SK-N-SH treated with all-trans-retinoic acid at 6 μM for 48 hours (cell line): ENCODE results near the gene PEPD.
"Not testable (repeated sequence)": the region's sequence is repeated elsewhere in the genome, so short reads cannot be mapped to it uniquely, and the experiment has no call there.

Source experiments
- ATAC-seq: fragments of 200-7000 bp; cut with Tn5 transposase; 3 replicates; pipeline ENCODE4 v1.9.1; 2020; ENCODE audit warnings: mild to moderate bottlenecking, moderate library complexity
- ARNTL ChIP-seq: fragments of 450-650 bp; formaldehyde crosslinking; IDR thresholded peaks from 2 replicates; pipeline ENCODE4 v1.5.0; 2020; ENCODE audit warnings: low read depth, mild to moderate bottlenecking, moderate library complexity, borderline replicate concordance
- BACH2 ChIP-seq: fragments of 250-450 bp; sonication (Bioruptor Pico); IDR thresholded peaks from 2 replicates; pipeline ENCODE4 v1.9.0; 2021; ENCODE audit warnings: mild to moderate bottlenecking, borderline replicate concordance
- CREB5 ChIP-seq: fragments of 250-450 bp; sonication (Bioruptor Pico); IDR thresholded peaks from 2 replicates; pipeline ENCODE4 v1.5.1; 2020; ENCODE audit warnings: low read depth, mild to moderate bottlenecking, moderate library complexity
- CSDC2 ChIP-seq: fragments of 250-450 bp; sonication (Bioruptor Pico); IDR thresholded peaks from 2 replicates; pipeline ENCODE4 v1.5.0; 2020; ENCODE audit warnings: mild to moderate bottlenecking, moderate library complexity
- ESRRG ChIP-seq: fragments of 250-450 bp; sonication (Bioruptor Pico); IDR thresholded peaks from 2 replicates; pipeline ENCODE4 v1.6.1; 2021; ENCODE audit warnings: mild to moderate bottlenecking
- GLIS3 ChIP-seq: fragments of 250-450 bp; sonication (Bioruptor Pico); IDR thresholded peaks from 2 replicates; pipeline ENCODE4 v1.5.0; 2020; ENCODE audit warnings: mild to moderate bottlenecking, moderate library complexity
- ISL1 ChIP-seq: fragments of 250-450 bp; sonication (Bioruptor Pico); IDR thresholded peaks from 2 replicates; pipeline ENCODE4 v2.1.2; 2022; ENCODE audit warnings: mild to moderate bottlenecking, moderate library complexity
- OSR1 ChIP-seq: fragments of 250-450 bp; sonication (Bioruptor Pico); IDR thresholded peaks from 2 replicates; pipeline ENCODE4 v1.8.0; 2022; ENCODE audit warnings: moderate library complexity, mild to moderate bottlenecking, inconsistent platforms
- PATZ1 ChIP-seq: fragments of 250-450 bp; sonication (Bioruptor Pico); IDR thresholded peaks from 2 replicates; pipeline ENCODE4 v1.8.0; 2020; ENCODE audit warnings: mild to moderate bottlenecking, moderate library complexity, borderline replicate concordance
- PPARA ChIP-seq: fragments of 250-450 bp; sonication (Bioruptor Pico); IDR thresholded peaks from 2 replicates; pipeline ENCODE4 v1.5.0; 2020; ENCODE audit warnings: mild to moderate bottlenecking, borderline replicate concordance
- RARB ChIP-seq: fragments of 250-450 bp; sonication (Bioruptor Pico); IDR thresholded peaks from 2 replicates; pipeline ENCODE4 v1.8.0; 2021; ENCODE audit warnings: mild to moderate bottlenecking, moderate library complexity
- SNAI2 ChIP-seq: fragments of 250-450 bp; sonication (Bioruptor Pico); IDR thresholded peaks from 2 replicates; pipeline ENCODE4 v1.5.0; 2020; ENCODE audit warnings: mild to moderate bottlenecking, moderate library complexity
- TCF4 ChIP-seq: fragments of 250-450 bp; sonication (Bioruptor Pico); IDR thresholded peaks from 2 replicates; pipeline ENCODE4 v1.8.0; 2021; ENCODE audit warnings: mild to moderate bottlenecking, moderate library complexity, borderline replicate concordance
- TOX ChIP-seq: fragments of 250-450 bp; sonication (Bioruptor Pico); IDR thresholded peaks from 2 replicates; pipeline ENCODE4 v1.8.0; 2021; ENCODE audit warnings: mild to moderate bottlenecking, moderate library complexity, borderline replicate concordance
- ZC3H10 ChIP-seq: fragments of 250-450 bp; sonication (Bioruptor Pico); IDR thresholded peaks from 2 replicates; pipeline ENCODE4 v1.5.1; 2021; ENCODE audit warnings: mild to moderate bottlenecking, moderate library complexity
- ZFP3 ChIP-seq: fragments of 250-450 bp; sonication (Bioruptor Pico); IDR thresholded peaks from 2 replicates; pipeline ENCODE4 v1.5.0; 2020; ENCODE audit warnings: mild to moderate bottlenecking, moderate library complexity
- ZFP30 ChIP-seq: fragments of 450-650 bp; formaldehyde crosslinking; IDR thresholded peaks from 2 replicates; pipeline ENCODE4 v1.5.0; 2022; ENCODE audit warnings: mild to moderate bottlenecking, moderate library complexity
- ZNF565 ChIP-seq: fragments of 450-650 bp; formaldehyde crosslinking; conservative IDR thresholded peaks from 2 replicates; pipeline ENCODE4 v1.5.0; 2020; ENCODE audit warnings: low read depth, mild to moderate bottlenecking, moderate library complexity
- ZNF70 ChIP-seq: fragments of 450-650 bp; formaldehyde crosslinking; IDR thresholded peaks from 2 replicates; pipeline ENCODE4 v1.5.0; 2020; ENCODE audit warnings: mild to moderate bottlenecking, moderate library complexity
- ZNF8 ChIP-seq: fragments of 450-650 bp; formaldehyde crosslinking; IDR thresholded peaks from 2 replicates; pipeline ENCODE4 v1.5.0; 2020; ENCODE audit warnings: mild to moderate bottlenecking, moderate library complexity
- TF ChIP-seq, protein P1 (sequence below): fragments of 250-450 bp; sonication (Bioruptor Pico); IDR thresholded peaks from 2 replicates; pipeline ENCODE4 v1.8.0; 2021; ENCODE audit warnings: low read depth, mild to moderate bottlenecking, moderate library complexity, borderline replicate concordance

PEPD gene

DNA sequence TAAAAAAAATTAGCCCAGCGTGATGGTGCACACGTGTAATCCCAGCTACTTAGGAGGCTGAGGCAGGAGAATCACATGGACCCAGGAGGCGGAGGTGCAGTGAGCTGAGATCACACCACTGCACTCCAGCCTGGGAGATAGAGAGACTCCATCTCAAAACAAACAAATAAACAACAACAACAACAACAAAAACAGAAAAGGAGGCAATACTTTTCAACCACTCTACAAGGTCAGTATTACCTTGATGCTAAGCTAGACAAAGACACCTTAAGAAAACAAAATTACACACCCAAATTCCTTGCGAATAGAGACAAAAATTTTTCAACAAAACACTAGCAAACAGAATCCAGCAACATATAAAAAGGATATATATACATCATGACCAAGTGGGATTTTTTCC is 39.7 kb downstream of the PEPD start:
- TF ChIP-seq SNAI2 (CRISPR knock-in tag) (no peak), ZNF8 (CRISPR knock-in tag) (no peak), ISL1 (CRISPR knock-in tag) (no peak), CREB5 (no peak), ZFP3 (CRISPR knock-in tag) (no peak), BACH2 (CRISPR knock-in tag) (no peak), ZFP30 (CRISPR knock-in tag) (no peak), ZC3H10 (no peak), ARNTL (CRISPR knock-in tag) (no peak), PPARA (CRISPR knock-in tag) (no peak), PATZ1 (CRISPR knock-in tag) (no peak), RARB (CRISPR knock-in tag) (no peak), ZNF565 (CRISPR knock-in tag) (no peak), TOX (CRISPR knock-in tag) (no peak), ESRRG (CRISPR knock-in tag) (no peak), GLIS3 (no peak), CSDC2 (no peak)
- TF ChIP-seq, protein P1, sequence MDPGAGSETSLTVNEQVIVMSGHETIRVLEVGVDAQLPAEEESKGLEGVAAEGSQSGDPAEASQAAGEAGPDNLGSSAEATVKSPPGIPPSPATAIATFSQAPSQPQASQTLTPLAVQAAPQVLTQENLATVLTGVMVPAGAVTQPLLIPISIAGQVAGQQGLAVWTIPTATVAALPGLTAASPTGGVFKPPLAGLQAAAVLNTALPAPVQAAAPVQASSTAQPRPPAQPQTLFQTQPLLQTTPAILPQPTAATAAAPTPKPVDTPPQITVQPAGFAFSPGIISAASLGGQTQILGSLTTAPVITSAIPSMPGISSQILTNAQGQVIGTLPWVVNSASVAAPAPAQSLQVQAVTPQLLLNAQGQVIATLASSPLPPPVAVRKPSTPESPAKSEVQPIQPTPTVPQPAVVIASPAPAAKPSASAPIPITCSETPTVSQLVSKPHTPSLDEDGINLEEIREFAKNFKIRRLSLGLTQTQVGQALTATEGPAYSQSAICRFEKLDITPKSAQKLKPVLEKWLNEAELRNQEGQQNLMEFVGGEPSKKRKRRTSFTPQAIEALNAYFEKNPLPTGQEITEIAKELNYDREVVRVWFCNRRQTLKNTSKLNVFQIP (CRISPR knock-in tag), result no peak
- TF ChIP-seq, all 23 proteins: peak for 0
- ATAC-seq, result no peak

GRCh38 chr19:33479570-33479969 is 42.0 kb downstream of the PEPD start:
- ATAC-seq, result not testable (repeated sequence)

GRCh38 chr19:33477781-33478180 is 43.8 kb downstream of the PEPD start:
- no peak for ATAC-seq
- TF ChIP-seq BACH2 (CRISPR knock-in tag) (no peak), ZNF565 (CRISPR knock-in tag) (no peak), GLIS3 (no peak), PPARA (CRISPR knock-in tag) (no peak), ARNTL (CRISPR knock-in tag) (no peak), ZFP3 (CRISPR knock-in tag) (no peak), OSR1 (CRISPR knock-in tag) (no peak), CSDC2 (no peak), TCF4 (no peak)

DNA sequence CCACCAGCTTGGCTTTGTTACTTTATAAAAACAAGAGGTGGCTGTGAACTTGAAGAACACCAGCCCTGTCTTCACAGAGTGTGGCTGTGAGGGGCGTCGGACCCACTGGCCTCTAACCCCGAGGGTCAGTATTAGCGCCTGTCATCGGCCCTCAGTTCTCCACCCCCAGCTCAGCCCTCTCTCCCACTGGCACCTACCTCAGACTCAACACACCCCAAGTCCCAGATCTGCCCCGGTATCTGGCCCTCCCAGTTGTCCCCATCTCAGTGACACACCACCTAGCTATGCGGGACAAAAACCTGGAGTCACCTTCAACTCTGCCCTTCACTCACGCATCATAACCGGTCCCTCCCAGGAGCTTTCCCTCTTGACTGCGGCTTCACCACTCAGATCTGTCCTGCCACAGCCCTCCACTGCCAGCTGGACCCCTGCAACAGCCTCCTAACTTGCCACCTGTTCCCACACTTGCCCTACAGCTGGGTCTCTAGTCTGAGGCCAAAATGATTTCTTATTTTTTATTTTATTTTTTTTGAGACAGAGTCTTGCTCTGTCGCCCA is 45.4 kb downstream of the PEPD start:
- TF ChIP-seq ZNF8 (CRISPR knock-in tag), result no peak
- no peak for TF ChIP-seq ZNF565 (CRISPR knock-in tag)
- no peak for TF ChIP-seq ZFP30 (CRISPR knock-in tag)
- TF ChIP-seq CSDC2, result no peak
- TF ChIP-seq ZNF70 (CRISPR knock-in tag), result no peak
- no peak for TF ChIP-seq ESRRG (CRISPR knock-in tag)
- TF ChIP-seq BACH2 (CRISPR knock-in tag), result no peak
- TF ChIP-seq OSR1 (CRISPR knock-in tag), result no peak
- TF ChIP-seq TCF4, result no peak
- TF ChIP-seq PATZ1 (CRISPR knock-in tag), result no peak
- no peak for TF ChIP-seq ARNTL (CRISPR knock-in tag)
- TF ChIP-seq, all 23 proteins: peak for 0
- ATAC-seq, result no peak
